NCI-H748 (cell line): ENCODE data around the gene FRAS1.

Source experiments
- DNase-seq: peaks from one replicate; lab custom pipeline; 2025; ENCODE audit not compliant: unreplicated experiment; lab: John Stamatoyannopoulos, UW

The FRAS1 gene

GRCh38 chr4:78567500-78568060 is 510.5 kb downstream of the FRAS1 start:
- DNase-seq = no peak

GRCh38 chr4:78568640-78569305 is 511.6 kb downstream of the FRAS1 start:
- DNase-seq = no peak

GRCh38 chr4:78569306-78569821 is 512.2 kb downstream of the FRAS1 start:
- DNase-seq = no peak

- no peak for DNase-seq
These were observed 513.0 kb downstream of the FRAS1 start for GRCh38 chr4:78570117-78570516.

- no peak for DNase-seq
These were observed 514.7 kb downstream of the FRAS1 start for GRCh38 chr4:78571804-78572203.

- no peak for DNase-seq
These were observed 521.7 kb downstream of the FRAS1 start for GRCh38 chr4:78578674-78579425.

- no peak for DNase-seq
These were observed 524.5 kb downstream of the FRAS1 start for GRCh38 chr4:78581618-78582017.

GRCh38 chr4:78584863-78585547 is 527.9 kb downstream of the FRAS1 start:
- DNase-seq = no peak

GRCh38 chr4:78585633-78586032 is 528.5 kb downstream of the FRAS1 start:
- no peak for DNase-seq

GRCh38 chr4:78588894-78589545 is 531.9 kb downstream of the FRAS1 start:
- DNase-seq = no peak

- DNase-seq = no peak
These were observed 534.3 kb downstream of the FRAS1 start for GRCh38 chr4:78591404-78591803.

- DNase-seq = no peak
These were observed 535.1 kb downstream of the FRAS1 start for GRCh38 chr4:78592088-78592783.
